GM12873 (cell line): Measurements from ENCODE around the gene COLEC12.

ENCODE experiments used
- CTCF ChIP-seq: IDR thresholded peaks from 2 replicates; pipeline ENCODE4 v1.5.1; 2012; ENCODE audit warnings: low read depth, mild to moderate bottlenecking, moderate library complexity, low read length, control low read depth; ENCODE audit not compliant: insufficient read depth; ENCODE audit errors: missing control alignments

COLEC12 gene

GRCh38 chr18:297936-298335, 202.6 kb downstream of the COLEC12 start:
- TF ChIP-seq CTCF = no peak

GRCh38 chr18:295756-296490, 204.6 kb downstream of the COLEC12 start:
- TF ChIP-seq CTCF = no peak

- TF ChIP-seq CTCF = no peak
Measured at GRCh38 chr18:294566-294965, 205.9 kb downstream of the COLEC12 start.

GRCh38 chr18:293536-293935, 207.0 kb downstream of the COLEC12 start:
- no peak for TF ChIP-seq CTCF

GRCh38 chr18:292271-292670, 208.2 kb downstream of the COLEC12 start:
- TF ChIP-seq CTCF = peak; percentile 9

- TF ChIP-seq CTCF = no peak
Measured at GRCh38 chr18:289026-289425, 211.5 kb downstream of the COLEC12 start.

- TF ChIP-seq CTCF = peak; percentile 17
Measured at GRCh38 chr18:286515-287310, 213.8 kb downstream of the COLEC12 start.
